HG03439 (cell line): ENCODE measurements around the gene PPIB.
"Not testable (repeated sequence)": the region's sequence is repeated elsewhere in the genome, so short reads cannot be mapped to it uniquely, and the experiment has no call there.

Experiments used
- ATAC-seq: cut with Tn5 transposase; IDR thresholded peaks from one replicate; pipeline ENCODE4 v1.9.1; 2021; ENCODE audit warnings: mild to moderate bottlenecking, moderate library complexity; ENCODE audit not compliant: unreplicated experiment

PPIB gene

DNA sequence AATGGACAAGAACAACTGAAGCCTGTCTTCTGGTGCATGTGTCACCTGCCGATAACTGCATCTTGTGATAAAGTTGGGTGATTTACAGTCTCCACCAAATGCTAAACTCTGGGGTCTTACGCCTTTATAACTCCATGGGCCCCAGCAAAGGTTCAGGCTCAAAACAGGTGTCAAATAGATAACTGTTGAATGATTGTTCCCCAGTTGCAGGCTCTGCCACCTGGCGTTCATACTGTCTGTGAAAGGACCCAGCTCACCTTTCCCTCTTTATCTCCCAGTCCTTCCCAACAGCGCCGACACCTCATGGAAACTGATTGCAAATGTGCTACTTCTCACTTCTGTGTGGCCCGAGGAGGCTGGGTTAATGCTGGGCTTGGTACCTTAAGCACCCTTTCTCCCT lies 19.5 kb downstream of the PPIB start:
- ATAC-seq = no peak

DNA sequence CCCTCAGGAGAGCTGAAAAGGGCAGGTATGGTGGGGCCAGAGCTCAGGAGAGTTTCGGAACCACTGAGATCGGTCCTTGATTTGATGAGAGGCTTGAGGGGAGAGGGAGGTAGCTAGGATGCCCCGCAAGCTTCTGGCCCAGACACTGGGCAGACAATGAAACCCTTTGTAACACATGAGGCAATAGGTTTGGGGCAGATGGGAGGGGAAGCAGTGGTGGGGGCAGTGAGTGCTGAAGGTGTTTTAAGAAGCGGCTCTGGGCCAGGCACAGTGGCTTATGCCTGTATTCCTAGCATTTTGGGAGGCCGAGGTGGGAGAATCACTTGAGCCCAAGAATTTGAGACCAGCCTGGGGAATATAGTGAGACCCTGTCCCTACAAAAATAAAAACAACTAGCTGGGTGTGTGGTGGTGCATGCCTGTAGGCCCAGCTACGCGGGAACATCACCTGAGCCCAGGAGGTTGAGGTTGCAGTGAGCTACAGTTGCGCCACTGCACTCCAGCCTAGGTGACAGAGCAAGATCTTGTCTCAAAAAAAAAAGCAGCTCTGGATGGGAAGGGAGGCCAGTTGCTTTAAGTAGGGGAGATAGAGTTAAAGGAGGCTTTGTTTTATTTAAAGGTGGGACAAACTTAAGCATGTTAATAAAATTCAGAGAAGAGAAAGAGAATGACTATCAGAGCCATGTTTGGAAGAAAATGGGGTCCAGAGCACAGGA lies 20.9 kb downstream of the PPIB start:
- ATAC-seq = no peak

DNA sequence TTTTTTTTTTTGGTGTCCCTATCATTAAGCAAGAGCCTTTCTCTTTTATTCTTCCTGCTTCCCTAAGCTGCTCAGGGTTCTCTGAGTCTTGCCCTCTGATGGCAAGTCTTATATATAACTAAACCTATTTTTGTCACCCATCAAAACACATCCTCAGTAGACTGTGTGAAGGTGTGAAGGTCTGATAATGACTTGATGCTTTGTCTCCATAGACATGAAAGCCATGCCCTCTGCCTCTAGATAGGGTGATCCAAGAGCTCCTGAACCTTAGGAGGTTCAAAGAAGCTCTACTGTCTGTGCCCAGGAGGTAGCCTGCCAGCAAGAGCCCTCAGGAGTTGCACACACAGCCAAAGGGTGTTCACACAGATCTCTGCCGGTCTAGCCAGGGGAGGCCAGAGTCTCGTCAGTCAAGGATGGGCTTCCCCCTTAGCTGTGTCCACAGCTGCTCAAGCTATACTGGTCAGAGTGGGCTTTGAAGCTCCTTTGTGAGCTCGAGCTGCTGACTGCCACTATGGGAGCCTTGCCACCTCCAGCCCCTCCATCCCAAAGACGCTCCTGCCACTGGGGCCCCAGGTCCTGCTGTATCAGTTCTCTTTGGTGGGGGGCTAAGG lies 24.4 kb downstream of the PPIB start:
- ATAC-seq = no peak

DNA sequence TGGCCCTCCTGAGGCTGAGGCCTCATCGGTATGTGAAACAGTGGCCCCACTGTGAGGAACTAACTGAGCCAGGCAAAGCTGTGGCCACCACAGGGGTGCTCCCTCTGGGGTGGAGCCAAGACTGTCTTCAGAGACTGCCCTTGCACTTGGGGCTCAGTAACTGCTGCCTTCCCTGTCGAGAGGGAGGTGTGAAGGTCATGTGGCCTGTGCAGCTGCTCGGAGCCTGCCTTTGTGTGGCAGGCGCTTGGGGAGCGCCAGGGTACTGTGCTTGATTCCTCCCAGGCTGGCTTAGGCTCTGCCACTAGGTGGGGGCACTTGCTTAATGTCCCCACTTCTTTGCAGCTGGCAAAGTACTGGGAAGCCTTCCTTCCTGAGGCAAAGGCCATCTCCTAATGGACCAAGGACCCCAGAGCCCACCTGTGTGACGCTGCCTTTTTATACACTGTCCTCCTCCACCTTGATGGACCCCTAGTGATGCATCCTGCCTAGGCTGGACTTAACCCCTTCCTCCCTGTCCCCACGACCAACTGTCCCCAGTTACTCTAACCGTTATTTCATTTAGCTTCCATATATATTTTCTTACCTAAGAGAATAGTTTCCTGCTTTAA lies 25.5 kb downstream of the PPIB start:
- ATAC-seq = no peak

DNA sequence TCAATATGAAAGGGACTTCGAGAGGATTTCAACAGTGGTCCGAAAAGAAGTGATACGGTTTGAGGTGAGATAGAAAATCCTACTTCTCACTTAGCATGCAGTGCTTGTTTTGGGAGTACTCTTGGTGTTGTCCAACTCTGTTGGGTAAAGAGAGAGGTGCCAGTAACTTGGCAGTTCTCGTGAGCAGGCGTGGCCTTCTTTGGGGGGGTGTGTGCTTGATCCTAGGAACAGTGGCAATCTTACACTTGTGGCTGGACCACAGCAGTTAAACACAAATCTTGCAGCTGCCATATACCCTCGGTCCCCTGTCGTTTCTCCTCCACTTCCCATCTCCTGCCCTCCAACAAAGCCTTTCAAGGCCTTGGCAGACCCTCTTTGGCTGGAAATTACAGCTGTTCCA lies 26.5 kb downstream of the PPIB start:
- no peak for ATAC-seq

DNA sequence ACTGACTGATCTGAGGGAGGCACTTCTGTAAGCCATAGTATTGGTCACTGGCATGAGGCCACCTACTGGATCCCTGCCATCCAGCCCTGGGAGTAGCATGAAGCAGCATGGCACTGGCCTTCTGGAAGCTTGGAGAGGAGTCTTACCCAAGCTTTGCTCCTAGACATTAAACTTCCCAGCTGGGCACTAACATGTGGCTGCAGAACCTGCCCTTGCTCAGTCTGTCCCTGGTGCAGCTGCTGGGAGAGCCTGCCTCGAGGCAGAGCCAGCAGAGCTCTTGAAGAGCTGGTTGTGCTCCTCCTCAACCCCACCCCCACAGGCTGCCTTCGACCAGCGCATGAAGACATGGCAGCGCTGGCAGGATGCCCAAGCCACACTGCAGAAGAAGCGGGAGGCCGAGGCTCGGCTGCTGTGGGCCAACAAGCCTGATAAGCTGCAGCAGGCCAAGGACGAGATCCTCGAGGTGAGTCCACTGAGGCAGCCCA lies 28.4 kb downstream of the PPIB start:
- ATAC-seq = no peak

DNA sequence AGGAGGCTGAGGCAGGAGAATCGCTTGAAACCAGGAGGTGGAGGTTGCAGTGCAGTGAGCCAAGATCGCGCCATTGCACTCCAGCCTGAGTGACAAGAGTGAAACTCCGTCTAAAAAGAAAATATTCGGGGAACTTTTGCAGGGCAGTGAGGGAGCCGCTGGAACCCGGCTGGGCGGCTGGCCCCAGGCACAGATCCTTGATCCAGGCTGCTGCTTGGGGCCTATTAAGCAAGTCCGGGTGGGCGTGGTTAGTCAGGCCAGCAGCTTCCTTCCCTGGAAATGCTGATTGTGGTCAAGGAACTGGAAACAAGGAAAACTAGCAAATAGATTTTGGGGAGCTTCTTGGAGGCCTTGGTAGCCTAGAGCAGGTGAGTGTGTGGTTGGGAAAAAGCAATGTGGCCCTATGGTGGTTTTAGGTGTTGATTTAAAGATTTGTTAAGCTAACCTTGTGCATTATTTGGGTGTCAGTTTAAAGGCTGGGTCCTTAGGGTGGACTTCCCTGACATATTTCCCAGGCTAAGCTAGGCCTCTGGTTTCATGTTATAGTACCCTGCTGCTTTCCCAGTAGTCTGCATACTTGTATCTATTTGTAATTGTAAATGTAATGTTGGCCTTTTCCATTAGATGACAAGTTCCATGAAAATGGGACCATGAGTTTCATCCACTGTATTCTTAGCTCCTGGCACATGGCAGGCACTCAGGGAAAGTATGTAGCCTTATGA lies 29.0 kb downstream of the PPIB start:
- ATAC-seq = no peak

DNA sequence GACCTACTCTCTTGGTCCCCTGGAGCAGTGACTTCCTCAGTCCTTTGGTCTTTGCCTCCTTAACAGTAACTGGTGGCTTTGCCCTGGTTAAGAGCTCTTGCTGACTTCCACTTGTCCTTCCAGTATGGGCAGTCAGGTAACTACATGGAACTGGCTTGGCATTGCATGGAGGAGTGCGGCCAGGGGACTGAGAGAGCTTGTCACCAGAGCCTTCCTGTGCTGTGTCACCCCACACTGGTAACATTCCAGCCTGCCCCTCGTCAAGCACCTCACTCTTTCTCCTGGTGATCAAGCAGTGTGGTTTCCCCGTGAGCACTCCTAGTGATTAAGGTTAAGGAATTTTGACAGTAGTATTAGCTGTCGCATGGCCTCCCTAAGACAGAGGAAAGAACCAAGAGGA lies 30.6 kb downstream of the PPIB start:
- no peak for ATAC-seq

DNA sequence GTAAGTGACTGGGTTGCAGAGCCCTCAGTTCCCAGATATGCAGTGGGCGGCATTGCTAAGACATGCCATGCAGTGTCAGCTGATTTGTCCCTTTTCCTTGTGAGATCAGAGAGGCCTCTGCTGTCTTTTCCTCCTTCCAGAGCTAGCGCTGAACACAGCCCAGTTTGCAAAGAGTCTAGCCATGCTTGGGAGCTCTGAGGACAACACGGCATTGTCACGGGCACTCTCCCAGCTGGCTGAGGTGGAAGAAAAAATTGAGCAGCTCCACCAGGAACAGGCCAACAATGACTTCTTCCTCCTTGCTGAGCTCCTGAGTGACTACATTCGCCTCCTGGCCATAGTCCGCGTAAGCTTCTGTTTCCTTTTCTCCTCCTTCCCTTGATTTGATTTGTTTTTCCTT lies 31.3 kb downstream of the PPIB start:
- ATAC-seq = no peak

DNA sequence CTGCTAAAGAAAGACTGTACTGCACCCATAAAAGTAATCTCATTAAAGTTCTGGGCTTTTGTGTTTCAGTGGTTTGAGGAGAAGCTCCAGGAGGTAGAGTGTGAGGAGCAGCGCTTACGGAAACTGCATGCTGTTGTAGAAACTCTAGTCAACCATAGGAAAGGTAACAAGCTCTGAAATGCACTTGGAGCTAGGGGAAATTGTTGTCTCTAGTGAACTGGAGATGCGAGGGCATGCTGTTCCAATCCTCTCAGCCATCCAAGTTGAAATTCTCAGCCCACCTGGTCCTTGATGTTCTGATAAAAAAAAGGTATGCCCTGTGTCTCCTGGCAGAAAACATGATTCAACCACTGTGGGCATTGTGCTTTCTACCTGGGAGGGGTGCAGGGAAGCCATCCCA lies 32.7 kb downstream of the PPIB start:
- ATAC-seq = no peak

DNA sequence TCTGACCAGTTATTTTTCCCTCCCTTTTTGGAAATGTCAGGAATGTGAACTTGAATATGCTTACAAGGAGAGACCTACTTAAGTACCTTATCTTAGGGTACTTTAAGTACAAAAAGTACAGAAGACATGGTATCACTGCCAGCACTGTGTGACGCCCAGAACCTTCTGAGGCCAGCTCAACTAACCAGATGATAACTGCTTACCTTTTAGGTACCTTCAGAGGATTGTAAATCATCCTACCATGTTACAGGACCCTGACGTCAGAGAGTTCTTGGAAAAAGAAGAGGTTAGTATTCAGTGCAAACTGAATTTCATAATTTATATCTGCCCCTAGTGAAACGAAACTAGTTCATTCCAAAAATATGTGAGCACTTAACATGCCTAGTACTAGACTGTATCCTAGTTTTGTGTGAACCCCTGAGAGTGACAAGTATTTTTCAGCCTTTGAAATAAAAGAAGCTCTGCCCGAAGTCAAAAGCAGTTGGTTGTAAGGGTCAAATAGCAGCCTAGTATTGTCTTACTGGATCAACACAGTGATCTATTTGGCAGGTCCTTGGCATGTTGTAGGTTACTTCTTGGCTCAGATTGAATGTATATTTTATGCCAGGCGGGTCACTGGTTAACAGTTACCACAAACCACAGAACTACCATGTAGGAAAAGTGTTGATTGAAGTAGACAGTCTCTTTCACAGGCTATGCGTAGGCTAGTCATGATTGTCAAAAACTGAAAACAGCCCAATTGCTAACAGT lies 35.1 kb downstream of the PPIB start:
- ATAC-seq = no peak

DNA sequence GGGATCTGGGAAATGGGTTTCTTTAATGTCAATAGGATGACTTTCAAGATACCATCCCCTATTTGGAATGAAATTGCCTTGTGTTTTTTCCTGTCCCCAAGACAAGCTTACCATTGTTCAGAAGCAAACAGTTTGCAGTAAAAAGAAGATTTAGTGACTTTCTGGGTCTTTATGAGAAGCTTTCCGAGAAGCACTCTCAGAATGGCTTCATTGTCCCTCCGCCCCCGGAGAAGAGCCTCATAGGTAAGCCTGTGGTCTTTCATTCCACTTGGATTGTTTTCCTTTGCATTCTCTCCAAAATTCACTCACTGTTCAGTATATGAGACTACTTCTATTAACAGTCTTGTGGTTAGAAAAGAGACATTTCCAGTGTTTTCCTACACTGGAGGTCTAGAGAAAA lies 36.8 kb downstream of the PPIB start:
- no peak for ATAC-seq

DNA sequence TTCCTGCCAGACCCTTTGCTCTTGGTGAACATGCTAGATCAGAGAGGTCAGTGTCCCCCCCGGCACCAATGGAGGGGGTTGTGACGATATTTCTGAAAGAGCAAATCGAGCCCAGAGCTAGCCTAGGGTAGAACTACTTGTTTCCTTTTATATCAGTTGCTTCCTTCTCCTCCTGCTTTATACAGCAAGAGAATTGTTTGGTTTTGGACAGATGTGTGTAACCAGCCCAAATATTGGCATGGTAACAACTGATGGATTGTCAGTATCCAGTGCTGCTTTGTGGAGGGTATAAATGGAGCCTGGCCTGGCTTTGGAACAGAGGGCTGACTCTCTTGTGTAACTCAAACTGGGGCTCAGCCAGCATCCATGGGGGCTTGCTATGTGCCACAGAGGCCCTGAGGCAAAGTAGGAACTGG lies 39.9 kb downstream of the PPIB start:
- ATAC-seq = no peak

DNA sequence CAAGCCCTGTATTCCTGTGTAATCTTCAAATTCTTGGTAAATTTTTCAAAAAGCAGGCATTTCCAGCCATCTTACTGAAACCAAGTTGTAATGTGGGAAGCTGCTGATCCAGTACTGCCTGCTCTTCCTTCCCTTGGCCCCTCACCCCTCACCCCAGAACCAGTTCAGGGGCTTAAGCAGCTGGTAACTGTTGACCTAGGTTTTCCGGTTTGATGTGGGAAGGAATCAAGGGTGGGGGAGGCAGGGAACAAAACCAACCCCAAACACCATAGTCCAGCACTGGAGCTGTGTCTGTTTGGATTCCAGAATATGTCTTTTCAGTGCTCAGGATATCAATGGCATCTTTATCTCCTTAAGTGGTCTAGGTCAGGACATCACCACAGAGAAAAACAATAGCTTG lies 40.4 kb downstream of the PPIB start:
- no peak for ATAC-seq

DNA sequence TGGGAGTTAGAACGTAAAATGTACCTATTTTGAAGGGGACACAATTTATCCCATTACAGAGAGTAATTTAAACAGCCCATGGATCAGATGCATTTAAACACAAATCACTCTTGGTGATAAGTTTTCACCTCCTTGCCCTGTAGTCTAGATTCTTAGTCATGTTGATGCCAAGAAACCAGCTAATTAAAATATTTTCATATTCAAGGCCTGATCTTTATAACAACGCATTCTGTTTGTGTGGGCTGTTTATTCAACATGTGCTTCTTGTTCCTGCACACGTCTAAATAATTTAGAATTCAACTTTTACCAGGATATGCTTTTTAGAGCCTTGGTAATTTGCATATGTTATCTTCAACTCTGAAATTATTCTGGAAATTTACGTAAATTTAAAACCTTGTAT lies 41.2 kb downstream of the PPIB start:
- ATAC-seq = no peak

DNA sequence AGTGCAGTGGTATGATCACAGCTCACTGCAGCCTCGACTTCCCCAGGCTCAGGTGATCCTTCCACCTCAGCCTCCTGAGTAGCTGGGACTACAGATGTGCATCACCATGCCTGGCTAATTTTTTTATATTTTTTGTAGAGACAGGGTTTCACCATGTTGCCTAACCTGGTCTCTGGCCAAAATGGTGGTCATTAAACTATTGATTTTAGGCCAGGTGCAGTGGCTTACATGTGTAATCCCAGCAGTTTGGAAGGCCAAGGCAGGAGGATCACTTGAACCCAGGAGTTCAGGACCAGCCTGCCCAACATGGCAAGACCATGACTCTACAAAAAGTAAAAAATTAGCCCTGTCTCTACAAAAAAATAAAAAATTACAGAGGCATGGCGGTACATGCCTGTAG lies 42.5 kb downstream of the PPIB start:
- not testable (repeated sequence) for ATAC-seq

DNA sequence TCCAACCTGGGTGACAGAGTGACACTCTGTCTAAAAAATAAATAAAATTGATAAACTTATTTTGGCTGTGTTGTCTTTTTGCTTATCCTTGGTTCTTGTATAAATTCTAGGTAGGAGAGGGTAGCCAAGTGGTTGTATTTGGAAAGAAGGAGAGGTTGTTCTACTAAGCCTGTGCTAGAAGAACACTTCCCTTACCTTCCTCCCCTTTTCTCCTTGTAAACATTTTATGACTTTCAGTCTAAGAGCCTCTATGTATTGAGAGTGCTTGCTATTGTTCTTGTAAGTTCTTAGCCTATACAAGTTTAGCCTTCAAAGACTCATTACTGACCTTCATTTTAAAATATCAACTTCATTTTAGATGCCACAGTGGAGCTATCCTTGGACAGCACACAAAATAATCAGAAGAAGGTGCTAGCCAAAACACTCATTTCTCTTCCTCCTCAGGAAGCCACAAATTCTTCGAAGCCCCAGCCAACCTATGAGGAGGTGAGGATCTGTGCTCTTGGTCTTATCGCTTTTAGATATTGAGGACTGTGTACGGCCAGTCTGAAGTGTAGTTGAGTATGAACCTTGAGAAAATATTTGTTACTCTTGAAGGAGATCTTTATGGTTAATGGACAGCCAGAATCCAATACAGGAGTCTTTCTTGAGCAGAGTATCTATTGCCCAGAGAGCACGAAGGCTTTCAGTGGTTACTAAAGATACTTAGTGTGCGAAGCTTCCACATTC lies 44.9 kb downstream of the PPIB start:
- ATAC-seq = no peak

DNA sequence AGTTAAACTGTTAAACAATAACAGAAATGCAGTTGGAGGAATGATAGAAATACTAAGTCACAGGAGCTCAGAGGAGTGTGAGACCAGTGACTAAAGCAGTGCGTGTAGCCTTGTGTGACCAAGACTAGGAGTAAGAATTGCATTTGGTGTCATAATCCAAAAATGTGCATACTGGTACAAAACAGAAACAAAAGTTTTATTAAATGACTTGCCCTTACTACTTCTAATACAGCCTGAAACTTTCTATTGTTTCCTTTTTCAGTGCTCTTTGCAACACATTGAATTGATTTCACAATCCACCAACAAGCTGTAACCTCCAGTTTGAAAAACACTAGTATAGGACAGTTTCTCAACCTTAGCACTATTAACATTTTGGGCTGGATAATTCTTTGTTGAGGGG lies 49.9 kb downstream of the PPIB start:
- no peak for ATAC-seq

DNA sequence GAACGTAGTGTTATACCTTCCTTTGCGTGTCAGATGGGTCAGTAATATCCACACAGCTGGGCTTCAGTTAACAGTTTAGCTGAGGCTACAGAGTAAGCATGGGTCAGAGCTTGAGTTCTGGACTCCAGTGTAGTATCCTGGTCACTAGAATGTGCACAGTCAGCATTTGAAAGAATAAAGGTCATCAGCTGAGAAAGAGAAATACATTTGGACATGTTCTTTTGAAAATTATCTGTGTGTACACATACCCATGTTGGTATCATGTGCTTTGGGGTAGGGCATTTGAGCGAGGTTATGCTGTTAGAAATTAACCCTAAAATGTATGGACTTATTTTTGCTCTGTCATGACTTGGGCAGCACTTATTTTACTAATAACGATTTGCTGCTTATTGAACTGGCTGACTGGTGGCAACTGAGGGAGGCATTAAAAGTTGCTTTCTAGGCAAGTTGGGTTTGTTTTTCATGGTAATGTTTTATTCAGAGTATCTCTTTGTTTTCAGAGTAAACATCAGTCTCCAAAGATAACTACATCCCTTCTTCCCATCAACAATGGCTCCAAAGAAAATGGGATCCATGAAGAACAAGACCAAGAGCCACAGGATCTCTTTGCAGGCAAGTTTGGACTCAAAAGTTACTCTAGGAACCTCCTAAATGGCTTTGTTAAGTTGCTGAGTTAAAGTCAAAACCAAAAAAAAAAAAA lies 50.6 kb downstream of the PPIB start:
- ATAC-seq = no peak

DNA sequence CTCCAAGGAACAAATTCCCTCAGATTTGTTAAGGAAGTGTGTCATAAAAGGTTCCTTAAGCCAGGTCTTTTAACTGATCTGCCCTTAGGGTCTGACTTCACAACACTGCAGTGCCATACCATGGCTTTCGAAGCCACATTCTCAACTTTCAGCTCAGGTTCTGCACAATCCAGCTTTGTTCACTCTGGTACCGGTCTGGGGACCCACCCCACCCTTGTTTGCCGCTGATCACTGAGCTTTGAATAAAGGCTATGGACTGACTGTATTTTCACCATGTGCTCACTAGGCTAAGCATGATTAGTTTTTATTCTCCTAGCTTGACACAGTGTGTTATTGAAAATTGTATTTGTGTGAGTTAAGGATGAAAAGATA lies 51.2 kb downstream of the PPIB start:
- ATAC-seq = no peak
